ENCODE measurements around the gene PDE6B.

The PDE6B gene

DNA sequence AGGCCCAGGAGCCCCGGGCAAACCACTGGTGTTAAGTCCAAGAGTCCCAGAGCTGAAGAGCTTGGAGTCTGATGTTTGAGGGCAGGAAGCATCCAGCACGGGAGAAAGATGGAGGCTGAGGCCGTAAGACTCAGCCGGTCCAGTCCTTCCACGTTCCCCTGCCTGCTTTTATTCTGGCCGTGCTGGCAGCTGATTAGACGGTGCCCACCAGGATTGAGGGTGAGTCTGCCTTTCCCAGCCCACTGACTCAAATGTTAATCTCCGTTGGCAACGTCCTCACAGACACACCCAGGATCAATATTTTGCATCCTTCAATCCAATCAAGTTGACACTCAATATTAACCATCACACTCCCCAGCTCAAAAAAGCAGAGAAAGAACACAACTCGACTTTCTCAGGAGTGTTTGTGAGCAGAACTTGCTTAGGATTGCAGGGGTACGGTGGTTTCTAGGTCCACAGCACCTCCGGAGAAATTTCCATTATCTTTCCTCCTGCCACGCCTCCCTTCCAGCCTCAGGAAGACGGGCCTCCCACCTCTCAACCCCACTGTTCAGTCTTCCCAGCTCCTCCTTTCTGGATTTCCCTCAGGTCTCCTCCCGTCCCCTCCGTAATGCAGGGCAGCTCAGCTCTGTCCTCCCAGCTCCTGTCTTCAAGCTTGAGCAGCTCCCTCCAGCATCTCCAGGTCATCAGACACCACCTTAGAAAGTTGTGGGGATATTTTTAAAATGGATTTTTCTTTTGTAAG, 36.0 kb upstream of the PDE6B start:
- TF ChIP-seq GATA3 (IDR thresholded peaks at IDR 0.05; ENCODE audit: low read depth, low read length) (no peak), GATA2 (IDR thresholded peaks at IDR 0.05; ENCODE audit: low read depth, low read length) (no peak)

DNA sequence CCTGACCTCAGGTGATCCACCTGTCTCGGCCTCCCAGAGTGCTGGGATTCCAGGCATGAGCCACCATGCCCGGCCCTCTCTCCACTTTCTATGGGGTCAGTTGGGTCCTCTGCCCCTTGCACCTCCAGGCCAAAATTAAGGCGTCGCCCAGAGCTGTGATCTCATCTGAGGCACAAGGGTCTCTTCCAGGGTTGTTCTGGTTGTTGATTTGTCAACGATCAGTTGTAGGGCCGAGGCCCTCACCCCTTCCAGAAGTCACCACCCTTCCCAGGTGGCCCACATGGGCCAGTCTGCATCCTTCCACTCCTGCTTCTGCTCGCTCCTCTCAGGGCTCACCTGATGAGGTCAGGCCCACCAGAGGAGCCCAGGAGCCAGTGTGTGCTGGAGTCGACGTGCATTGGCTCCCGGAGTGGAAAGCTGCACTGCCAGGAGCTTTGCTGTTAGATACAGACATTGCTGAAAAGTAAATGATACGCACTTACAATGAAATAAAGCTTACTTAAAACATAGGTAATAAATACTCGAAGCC, 35.0 kb upstream of the PDE6B start:
- TF ChIP-seq GATA2 (IDR thresholded peaks at IDR 0.05; ENCODE audit: low read depth, low read length) (no peak), GATA3 (IDR thresholded peaks at IDR 0.05; ENCODE audit: low read depth, low read length) (no peak)

DNA sequence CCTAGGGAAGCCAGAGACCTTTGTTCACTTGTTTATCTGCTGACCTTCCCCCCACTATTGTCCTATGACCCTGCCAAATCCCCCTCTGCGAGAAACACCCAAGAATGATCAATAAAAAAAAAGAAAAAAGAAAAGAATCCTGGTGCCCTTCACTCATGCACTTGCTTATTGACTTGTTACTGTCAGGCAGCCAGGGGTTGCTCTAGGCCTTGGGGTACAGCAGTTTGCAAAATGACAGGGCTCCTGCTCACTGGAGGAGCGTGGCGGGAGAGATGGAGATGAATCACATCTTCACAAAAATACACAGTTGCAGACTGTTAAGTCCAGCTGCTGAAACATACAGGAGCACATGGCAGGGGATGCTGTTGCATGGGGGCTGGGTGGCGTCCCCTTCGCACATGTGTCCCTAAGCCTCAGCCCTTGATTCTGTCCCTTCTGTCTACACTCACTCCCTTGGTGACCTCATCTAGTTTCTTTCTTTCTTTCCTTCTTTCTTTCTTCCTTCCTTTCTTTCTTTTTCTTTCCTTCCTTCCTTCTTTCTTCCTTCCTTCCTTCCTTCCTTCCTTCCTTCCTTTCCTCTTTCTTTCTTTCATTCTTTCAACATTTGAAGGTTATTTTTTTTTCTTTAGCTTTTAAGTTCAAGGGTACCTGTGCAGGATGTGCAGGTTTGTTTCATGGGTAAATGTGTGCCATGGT, 32.4 kb upstream of the PDE6B start:
- TF ChIP-seq GATA2 (IDR thresholded peaks at IDR 0.05; ENCODE audit: low read depth, low read length) (no peak), GATA3 (IDR thresholded peaks at IDR 0.05; ENCODE audit: low read depth, low read length) (no peak)

DNA sequence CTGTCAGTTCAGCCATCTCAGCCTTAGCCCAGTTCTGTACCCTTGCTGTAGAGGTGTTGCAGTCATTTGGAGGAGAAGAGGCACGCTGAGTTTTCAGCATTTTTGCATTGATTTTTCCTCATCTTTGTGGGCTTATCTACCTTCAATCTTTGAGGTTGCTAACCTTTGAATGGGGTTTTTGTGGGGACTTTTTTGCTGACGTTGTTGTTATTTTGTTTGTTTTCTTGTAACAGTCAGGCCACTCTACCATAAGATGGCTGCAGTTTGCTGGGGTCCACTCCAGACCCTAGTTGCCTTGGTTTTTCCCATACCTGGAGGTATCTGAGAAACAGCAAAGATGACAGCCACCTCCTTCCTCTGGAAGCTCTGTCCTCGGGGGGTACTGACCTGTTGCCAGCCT, 26.4 kb upstream of the PDE6B start:
- TF ChIP-seq GATA3 (IDR thresholded peaks at IDR 0.05; ENCODE audit: low read depth, low read length) (no peak), GATA2 (IDR thresholded peaks at IDR 0.05; ENCODE audit: low read depth, low read length) (no peak)

DNA sequence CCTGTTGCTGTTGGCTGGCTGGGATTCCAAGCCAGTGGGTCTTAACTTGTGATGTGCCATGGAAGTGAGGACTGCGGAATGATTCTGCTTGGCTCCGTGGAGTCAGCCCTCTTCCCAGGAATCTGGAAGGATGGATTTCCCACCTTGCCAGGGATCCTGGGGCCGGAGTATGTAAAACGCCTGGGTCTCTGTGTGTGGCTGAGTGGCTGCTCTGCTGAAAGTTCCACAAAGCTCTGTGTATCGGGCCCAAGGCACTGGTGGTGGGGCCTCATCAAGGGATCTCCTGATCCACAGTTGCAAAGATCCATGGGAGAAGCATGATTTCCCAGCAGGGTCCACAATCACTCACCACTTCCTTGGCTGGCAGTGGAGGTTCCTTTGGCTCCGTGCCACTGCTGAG, 25.2 kb upstream of the PDE6B start:
- TF ChIP-seq GATA3 (IDR thresholded peaks at IDR 0.05; ENCODE audit: low read depth, low read length) (no peak), GATA2 (IDR thresholded peaks at IDR 0.05; ENCODE audit: low read depth, low read length) (no peak)

DNA sequence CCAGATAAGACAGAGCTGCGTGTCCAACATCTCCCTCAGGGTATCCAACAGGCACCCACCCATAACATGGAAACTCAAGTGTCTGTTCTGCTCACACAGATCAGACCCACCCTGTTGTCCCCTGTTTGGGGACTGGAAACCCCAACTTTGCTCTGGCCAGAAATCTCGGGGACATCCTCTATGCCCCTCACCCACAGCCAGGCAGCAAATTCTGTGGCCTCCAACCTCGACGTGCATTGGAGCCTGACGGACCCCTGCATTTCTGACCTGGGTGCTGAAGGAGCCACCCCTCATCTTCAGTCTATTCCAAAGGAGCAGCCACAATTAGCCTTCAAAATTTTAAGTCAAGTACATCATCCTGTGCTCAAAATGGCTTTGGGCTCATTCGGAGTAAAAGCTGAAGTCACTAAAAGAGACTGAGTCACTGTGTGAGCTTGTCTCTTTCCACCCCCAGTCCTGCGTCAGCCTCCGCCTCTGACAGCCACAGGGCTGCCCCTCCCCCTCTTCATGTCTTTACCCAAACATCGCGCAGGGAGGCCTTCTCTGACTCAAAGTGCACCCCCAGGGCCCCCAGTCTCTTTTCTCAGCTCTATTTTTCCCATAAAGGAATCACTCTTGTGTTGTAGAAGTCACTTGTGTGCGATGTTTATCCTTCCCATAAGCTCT, 24.4 kb upstream of the PDE6B start:
- TF ChIP-seq GATA2 (IDR thresholded peaks at IDR 0.05; ENCODE audit: low read depth, low read length) (no peak), GATA3 (IDR thresholded peaks at IDR 0.05; ENCODE audit: low read depth, low read length) (no peak)

DNA sequence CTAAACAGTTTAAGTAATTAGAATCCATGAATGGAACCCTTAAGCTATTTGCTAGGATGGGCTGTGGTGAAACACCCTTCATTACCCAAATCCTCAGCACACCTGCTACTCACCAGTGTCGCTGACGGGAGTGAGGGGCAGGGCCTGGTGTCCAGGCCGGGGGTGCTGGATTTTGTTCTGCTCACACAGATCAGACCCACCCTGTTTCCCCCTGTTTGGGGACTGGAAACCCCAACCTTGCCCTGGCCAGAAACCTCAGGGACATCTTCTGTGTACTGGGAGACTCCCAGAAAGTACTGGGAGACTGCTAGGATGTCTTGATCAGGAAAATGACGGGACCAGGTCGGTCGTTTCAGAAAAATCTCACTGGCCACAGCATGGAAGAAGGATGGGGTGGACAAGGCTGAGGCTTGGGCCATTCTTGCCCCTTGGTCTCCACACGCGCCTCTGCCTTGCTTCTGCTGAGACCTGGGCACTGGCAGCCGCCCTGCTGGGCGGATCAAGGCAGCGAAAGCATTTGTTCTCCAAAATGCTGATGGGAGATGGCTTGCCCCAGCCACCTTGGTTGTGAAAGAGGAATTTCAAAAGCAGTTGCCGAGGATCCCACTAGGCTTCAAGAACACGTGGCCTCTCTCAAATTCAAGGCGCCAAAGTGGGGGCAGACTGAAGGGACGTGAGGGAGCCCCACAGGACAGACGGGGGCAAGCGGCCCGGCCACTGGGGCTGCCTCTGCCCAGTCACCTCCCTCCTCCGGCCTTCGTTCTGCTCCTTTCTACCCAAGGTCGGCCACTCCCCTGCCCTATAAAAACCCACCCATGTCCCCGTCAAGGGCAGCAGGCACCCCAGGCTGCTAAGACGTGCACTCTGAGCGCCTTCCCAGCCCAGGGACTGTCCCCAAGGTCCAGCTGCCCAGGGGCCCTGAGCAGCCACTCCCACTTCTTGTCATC, 23.5 kb upstream of the PDE6B start:
- no peak for TF ChIP-seq GATA2 (IDR thresholded peaks at IDR 0.05; ENCODE audit: low read depth, low read length)
- no peak for TF ChIP-seq GATA3 (IDR thresholded peaks at IDR 0.05; ENCODE audit: low read depth, low read length)

DNA sequence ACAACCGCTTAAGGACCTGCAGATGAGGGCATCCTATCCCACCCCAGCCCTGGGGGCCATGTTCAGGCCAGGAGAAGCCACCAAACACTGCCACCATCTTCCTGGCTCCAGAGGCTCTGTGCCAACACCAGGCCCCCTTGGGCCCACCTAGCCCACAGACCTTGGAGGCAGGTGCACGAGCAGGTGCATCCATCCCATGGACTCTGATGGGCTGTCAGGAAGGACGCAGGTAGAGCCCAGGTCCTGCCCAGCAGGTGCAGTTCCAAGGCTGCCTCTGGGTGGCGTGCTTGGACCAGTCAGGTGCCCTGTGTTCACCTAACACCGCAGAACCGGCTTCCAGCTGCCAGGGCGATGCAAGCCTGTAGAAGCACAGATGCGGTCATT, 22.8 kb upstream of the PDE6B start:
- no peak for TF ChIP-seq GATA3 (IDR thresholded peaks at IDR 0.05; ENCODE audit: low read depth, low read length)
- no peak for TF ChIP-seq GATA2 (IDR thresholded peaks at IDR 0.05; ENCODE audit: low read depth, low read length)

DNA sequence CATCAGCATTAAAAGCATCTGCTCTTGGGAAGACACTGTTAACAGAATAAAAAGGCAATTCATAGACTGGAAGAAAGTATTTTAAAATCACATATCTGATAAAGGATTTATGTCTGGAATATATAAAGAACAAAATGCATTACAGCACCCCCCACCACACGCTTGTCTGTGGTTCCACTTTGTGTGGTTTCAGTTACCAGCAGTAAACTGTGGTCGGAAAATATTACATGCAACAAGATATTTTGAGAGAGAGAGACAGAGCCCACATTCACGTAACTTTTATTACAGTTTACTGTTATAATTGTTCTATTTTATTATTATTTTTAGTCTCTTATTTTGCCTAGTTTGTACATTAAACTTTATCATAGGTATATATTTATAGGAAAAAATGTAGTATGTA, 21.2 kb upstream of the PDE6B start:
- TF ChIP-seq GATA3 (IDR thresholded peaks at IDR 0.05; ENCODE audit: low read depth, low read length) = no peak
- no peak for TF ChIP-seq GATA2 (IDR thresholded peaks at IDR 0.05; ENCODE audit: low read depth, low read length)

DNA sequence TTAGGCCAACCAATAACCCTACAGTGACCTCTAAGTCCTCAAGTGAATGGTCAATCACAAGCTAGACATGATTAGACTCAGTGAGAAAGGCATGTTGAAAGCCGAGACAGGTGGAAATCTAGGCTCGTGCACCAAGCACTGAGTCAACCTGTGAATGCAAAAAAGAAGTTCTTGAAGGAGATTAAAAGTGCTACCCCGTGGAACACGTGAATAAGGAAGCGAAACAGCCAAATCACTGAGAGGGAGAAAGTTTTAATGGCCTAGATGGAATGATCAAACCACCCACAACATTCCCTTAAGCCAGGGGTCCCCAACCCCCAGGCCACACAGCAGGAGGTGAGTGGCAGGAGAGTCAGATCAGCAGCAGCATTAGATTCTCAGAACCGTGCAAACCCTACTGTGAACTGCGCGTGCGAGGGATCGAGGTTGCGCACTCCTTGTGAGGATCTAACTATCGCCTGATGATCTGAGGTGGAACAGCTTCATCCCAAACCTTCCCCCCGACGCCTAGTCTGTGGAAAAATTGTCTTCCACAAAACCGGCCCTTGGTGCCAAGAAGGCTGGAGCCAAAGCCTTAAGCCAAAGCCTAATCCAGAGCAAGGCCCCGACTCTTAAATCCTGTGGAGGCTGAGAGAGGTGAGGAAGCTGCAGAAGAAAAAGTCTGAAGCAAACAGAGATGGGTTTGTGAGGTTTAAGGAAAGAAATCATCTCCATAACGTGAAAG, 19.5 kb upstream of the PDE6B start:
- TF ChIP-seq GATA3 (IDR thresholded peaks at IDR 0.05; ENCODE audit: low read depth, low read length) (no peak), GATA2 (IDR thresholded peaks at IDR 0.05; ENCODE audit: low read depth, low read length) (no peak)

DNA sequence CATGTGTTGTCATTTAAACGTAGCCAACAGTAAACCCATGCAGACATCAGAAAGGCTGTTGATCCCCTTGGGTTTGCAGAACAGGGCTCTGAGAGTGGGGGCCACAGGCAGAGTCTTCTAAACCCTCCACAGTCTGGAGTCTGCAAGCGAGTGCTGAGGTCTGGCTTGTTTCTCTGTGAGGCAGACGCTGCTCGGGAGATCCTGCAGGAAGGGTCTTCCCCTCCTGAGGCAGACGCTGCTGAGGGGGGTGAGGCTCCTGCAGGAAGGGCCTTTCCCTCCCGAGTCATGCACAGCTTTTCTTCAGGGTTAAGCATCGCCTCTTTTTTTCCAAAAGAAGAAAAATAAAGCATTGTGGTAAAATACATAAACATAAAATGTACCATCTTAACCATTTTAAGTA, 17.1 kb upstream of the PDE6B start:
- no peak for TF ChIP-seq GATA2 (IDR thresholded peaks at IDR 0.05; ENCODE audit: low read depth, low read length)
- TF ChIP-seq GATA3 (IDR thresholded peaks at IDR 0.05; ENCODE audit: low read depth, low read length) = no peak

DNA sequence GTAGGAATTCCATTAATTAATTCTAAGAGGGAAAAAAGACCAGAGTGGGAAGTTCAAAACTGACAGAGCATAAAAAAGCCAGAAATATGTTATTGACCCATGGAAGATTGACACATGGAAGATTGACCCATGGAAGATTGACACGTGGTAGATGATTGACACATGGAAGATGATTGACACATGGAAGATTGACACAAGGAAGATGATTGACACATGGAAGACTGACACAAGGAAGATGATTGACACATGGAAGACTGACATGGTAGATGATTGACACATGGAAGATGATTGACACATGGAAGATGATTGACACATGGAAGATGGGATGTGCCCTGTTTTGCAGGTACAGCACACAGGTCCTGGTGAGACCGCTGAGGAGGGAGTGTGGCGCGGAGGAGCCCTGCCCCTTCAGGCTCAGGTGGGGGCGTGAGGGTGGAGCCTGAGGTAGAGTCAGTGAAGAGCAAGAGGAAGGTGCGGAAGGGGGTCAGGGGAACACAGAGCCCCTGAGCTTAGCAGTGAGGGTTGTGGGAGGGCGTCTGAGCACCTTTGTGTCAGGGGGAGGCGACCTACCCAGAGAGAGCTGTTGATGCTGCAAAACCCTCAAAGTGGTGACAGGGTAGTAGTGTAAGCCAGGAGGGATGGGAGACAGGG, 15.8 kb upstream of the PDE6B start:
- no peak for TF ChIP-seq GATA3 (IDR thresholded peaks at IDR 0.05; ENCODE audit: low read depth, low read length)
- TF ChIP-seq GATA2 (IDR thresholded peaks at IDR 0.05; ENCODE audit: low read depth, low read length) = no peak

All from SH-SY5Y (cell line).